ENCODE data around the gene NTM.

The NTM gene

DNA sequence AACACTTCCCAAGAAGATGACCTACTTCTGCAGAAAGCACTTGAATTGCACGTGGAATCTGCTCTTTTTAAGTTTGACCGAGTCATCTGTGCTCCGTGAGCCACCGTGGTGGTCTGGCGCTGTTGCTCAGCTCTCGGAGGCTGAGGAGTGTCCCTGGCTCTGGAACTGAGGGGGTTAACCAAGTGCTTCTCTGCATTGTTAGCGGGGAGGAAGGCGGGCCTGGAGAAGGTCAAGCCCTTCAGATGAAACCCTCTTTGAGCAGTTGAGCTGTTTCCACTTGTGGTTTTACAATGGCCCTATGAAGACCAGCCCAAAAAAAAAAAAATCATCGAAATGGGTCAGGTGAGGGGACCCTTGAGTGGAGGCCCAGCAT, 286.4 kb downstream of the NTM start:
- DNase-seq = no peak

DNA sequence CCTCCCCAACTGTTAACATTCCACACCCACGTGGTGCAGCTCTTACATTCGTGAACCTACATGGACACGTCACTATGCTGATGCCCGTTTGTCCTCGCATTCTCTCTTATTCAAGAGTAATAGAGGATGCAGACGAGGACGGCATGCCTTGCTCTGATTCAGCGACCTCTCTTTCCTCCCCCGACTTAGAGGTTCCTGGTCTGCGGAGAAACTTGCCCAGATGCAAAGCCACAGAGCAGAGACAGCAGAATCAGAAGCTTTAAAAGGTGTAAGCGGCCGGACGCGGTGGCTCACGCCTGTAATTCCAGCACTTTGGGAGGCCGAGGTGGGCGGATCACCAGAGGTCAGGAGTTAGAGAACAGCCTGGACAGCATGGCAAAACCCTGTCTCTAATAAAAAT, 288.0 kb downstream of the NTM start:
- DNase-seq = no peak

DNA sequence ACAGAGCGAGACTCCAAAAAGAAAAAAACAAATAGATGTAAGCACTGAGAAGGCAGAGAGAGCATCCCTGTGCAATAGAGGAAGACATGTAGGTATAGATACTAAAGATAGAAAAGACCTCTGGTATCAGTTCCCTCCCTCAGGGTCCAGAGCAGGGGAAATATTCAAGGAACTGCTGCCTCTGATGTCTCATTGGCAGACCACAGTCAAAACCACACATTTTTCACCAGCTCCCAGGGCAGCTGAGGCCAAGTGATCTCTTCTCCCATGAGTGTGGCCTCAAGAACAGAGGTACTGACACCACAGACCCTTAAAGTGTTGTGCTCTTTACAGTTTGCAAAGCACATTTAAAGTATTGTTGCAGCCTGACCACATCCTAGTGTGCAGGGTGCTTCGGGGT, 288.5 kb downstream of the NTM start:
- DNase-seq = no peak

DNA sequence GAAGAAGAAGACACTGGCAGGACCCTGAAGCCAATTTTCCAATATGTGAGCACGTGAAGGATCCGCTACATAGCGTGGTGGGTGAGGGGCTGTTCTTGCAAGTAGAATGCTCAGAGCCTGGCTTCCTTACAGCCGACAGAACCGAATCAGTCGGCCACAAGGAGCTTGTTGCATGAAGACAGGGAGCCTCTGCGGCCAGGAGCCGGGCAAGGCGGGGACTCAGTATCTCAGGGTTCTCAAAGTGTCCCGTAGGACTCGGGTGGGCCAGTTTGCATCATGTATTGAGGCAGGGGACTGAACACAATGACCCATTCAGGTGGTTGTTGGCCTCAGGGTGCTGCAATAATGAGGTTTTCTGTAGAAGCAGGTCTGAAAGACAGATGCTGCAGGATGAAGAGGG, 289.5 kb downstream of the NTM start:
- DNase-seq = no peak

DNA sequence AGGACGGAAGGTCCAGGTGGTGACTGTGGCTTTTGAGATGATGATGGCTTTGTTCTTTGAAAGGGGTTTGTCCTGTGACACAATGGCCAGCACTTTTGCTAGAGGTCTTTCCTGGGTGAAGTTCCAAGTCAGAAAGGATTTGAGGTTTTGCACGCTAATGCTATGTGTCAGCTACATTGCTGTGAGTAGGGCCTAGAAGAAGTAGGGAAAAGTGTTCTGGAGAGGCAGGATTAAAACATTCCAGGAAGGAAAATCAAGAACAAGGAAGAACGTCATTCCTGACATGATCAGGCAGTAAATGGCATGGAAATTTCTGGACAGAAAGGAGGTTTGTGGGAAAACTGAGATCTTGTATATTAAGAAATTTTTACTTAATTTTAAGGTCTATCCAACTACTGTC, 290.7 kb downstream of the NTM start:
- no peak for DNase-seq

DNA sequence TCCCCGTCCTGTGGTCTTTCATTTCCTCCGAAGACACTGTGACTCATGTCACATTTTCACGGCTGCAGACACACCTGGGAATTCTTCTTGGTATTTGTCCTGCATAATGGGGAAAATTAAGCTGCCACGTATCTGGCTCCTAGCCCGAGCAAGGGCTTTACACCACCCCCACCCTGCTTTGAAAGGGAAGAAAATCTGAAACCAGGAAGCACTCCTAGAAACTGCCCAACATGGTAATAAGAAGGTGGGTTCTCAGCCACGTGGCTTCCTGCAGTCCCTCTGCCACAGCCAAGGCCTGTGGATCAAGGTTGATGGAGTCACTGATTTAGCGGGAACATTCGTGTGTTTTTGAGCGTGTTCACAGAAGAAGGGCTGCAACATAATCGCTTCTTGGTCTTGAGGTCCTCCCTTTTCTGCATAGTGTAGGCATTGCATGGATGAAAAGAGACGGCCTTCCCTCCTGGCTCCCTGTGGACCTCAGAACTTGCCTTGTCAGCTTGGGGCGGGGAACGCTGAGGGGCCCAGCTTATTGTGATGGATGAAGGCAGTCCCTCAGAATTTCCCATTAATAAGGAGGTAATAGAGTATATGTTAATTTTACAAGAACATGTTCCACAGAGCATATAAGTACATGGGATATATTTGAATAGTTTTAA, 292.0 kb downstream of the NTM start:
- DNase-seq = no peak

DNA sequence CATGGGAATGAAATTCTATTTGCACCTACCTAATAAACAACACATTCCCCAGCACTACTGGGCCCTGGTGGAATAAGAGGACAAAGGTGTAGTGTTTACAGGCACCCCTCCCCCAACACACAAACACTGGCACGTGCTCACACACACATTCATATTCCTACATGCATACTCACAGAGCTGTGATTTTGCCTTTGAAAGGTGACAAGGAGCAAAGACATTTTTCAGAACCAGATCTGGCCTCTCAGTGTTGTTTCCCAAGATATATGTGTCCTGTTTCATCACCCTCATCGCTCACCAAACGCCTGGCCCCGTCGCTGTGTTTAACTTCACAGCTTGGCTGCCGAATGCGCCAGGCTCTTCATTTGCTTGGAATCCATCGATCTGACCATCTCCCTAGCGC, 292.6 kb downstream of the NTM start:
- DNase-seq = no peak

DNA sequence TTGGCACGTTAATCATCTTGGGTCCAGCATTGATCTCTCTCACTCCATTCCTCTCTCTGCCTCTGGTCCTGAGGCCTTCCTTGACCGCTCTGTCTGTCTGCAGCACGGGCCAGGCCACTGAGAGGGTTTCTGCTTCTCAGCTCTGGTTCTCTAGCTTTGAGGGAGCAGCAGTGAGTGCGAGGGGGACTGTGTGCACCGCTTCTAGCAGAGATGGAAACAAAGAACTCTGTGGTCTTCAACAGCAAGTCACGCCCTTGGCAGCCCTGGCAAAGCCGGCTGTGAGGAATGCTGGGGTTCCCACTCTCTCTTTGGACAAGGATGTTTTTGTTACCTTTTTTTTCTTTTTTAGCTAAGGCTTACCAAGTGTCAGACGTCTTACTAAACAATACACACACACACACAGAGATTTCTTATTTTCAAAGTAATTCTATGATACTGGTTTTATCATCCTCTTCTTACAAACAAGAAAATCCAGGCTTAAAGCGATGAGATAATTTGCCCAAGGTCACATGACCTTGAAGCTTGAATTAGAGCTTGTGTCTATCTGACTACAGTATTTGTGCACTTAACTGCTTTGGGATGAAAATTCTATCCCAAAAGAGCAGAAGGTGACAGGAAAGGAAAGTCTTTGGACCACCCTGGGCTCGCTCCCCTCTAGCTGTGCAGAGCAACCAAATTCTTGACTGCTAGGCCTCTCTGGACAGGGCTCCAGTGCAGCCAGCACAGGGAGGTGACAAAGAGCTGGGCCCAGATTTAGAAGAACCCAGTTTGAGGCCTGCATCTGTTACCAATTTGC, 293.2 kb downstream of the NTM start:
- DNase-seq = no peak

DNA sequence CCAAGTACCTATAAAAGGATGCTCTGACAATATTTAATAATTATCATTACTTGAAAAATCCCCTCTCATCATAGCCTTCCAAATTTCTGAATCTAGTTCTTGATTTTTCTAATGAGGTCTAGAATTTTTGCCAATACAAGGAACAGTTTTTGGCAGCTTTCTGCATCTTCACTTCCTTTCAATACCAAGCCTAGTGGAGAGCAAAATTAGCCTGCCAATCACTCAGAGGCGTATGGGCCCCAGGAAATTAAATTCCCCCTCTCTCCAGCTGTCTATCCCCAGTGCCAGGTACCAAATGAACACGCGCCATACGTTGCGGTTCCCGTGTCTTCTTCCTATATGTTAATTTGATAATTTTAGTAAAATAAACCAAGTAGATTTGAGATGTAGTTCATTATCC, 293.9 kb downstream of the NTM start:
- DNase-seq = no peak

DNA sequence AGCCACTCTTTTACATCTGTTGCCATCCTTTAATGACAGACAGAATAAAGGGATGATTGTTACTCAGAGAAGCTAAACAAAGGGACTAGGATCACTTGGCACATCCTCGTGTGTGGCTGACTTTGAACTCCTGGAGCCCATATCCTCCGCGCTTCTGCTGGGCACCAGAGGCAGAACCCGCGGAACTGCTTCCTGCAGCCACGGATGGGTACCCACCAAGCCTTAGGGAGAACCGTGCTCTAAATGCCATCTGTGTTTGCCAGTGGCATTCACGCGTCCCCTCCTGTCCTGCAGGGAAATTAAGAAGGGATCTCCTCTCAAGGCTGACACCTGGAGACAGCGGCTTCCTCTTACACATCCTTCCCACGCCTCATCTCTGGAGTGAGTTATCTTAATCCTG, 294.4 kb downstream of the NTM start:
- DNase-seq = no peak

DNA sequence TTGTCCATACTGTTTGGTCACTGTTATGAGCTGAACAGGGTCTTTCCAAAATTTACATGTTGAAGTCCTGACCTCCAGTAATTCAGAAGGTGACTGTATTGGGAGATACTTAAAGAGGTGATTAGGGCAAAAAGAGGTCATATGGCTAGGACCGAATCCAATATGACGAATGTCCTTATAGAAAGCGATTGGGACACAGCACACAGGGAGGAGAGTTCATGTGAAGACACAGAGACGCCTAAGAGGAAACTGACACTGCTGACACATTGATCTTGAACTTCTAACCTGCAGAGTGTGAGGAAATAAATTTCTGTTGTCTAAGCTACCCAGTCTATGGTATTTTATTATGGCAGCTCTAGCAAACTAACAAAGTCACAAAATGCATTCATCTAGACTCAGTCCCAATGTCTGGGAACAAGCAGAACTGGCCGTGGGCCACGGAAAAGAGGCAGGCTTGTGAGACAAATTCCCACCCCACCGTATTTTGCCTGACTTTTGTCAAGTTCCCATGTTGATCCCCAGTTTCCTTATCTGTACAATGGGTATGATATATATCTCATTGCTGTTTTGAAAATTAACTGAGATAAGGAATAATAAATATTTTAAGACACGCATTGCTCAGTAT, 295.0 kb downstream of the NTM start:
- DNase-seq = no peak

DNA sequence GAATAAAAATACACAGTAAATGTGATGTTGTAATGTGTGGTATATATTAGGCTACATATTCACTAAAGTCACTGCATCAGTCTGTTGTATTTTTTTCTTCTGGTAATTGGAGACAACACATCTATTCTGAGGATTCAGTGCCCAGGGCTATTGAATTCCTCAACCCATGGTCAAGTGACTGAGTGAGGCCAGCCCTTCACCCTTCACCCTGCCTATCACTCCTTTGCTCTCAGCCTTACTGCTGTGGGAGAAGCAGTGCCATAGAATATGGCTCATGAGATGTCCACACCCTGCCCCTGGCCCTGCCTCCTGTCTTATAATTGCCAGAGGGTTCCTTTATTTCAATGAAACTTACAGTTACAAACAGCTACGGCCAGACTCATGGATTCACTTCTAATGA, 295.6 kb downstream of the NTM start:
- no peak for DNase-seq

DNA sequence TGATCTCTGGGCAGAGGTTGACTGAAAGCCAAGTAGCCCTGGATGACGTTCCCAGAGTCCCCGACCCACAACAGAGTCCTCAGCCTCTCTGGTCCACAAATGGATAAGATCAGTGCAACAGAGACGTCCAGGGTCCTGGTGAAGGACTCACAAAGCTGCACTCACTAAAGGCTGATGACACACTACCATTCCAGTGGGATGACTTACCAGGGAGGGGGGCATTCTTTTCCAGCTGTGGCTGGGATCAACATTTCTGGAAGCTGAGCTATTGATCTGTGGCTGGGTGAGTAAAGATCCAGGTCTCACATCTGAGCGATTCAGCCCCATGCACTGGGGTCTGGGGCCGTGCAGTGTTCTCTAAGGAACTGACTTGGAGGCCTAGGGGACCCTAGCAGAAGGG, 296.2 kb downstream of the NTM start:
- DNase-seq = no peak

DNA sequence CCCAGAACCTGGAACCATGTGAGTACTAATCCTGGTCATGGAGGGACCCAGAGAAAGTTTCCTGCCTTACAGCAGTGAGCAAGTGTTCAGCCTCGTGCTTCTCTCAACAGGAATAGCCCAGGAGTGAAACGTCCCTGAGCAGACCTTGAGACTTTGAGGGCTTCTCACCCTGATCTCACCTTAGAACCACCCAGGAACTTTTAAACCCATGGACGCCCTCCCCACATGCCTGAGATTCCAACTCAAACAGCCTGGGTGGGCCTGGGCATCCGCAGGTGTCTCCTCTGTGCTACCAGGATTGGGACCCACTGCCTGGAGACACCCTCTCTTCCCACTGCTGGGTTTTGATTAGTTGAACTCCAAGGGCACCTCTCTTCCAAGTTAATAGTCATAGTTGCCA, 297.2 kb downstream of the NTM start:
- no peak for DNase-seq

DNA sequence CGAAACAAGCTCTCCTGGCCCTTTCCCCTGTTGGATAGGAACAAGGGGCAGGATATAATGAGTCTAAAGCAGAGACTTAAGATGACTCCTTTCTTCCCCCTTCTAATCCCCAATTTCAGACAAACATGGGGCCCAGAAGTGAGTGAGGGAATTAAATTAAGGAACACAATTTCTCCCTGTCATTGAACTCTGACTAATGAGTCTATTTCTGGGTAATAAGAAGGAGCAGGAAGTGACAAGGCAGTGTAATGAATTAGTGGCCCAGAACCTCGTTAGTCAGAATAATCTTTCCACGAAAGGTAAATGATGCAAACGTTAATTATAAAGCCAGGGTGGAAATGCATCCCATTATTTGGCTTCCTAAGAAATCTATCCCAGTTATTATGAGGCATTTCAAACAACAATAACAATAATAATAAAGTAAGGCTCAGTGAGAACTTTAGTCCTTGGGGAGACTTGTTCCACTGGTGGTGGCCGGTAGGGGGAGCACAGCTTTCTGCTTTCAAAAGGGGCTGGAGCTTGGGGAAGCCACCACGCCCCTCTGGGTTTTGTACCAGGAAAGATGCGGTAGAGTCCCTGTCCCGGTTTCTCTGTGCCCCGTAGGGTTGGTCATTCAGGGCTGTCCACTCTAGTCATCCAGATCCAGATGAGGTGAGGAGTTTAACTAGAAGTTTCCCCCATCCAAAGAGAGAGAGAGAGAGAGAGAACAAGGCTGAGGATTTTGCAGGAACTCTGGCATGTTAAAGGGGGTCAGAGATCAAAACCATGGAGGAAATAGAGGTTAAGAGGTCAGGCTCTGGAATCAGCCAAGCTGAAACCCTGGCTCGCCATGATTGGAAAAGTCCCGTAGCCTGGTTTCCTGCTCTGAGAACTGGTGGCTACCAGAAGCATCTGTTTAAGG, 298.3 kb downstream of the NTM start:
- no peak for DNase-seq

DNA sequence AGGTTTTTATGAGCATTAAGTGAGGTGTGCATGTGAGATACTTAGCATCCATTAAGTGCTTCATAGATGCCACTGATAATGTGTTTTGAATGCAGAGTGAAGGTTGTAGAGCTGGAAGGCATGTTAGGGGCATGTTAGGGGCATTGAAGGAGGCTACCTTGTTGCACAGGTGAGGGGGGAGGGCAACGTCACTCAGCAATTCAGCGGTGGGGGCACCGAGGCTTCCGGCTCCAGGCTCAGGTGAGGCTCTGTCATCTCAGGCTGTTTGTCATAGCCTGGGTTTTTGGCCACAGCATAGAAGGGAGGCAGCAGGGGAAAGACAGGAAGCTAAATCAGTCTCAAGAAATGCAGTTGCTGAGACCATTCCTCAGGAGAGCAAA, 299.0 kb downstream of the NTM start:
- DNase-seq = no peak

DNA sequence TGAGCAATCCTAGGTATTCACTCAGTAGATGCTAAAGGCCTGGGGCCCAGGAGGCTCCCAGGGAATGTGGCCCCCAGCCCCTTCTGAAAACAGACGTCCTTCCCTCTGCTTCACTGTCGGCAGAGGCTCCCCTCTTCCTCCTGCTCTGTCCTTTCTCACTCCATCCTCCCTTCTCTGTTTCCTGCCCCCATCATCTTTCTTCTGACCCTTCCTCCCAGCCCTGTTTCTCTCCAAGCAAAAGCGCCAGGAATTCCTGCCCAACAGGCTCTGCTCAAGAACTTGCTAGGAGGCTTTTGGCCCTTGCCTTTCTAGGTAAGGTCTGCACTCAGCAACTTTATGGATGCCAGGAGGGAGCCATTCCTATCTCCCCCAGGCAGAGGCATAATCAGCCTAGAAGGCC, 300.5 kb downstream of the NTM start:
- DNase-seq = no peak

DNA sequence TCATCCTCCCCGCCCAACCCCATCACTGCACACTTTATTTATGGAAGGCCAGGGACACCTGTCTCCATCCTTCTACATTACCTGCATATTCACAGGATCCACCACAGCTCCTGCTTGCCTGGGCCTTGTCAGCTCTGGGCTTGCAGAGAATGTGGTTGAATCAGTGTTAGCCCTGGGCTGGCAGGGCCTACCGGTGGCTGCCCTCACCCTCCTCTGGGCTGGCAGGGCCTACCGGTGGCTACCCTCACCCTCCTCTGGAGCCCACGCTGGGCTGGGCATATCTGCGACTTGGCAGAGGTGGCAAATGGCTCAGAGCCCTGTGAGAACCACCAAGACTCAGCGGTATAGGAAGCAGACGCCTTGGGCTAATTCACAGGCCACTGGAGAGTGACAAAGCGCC, 300.9 kb downstream of the NTM start:
- no peak for DNase-seq

DNA sequence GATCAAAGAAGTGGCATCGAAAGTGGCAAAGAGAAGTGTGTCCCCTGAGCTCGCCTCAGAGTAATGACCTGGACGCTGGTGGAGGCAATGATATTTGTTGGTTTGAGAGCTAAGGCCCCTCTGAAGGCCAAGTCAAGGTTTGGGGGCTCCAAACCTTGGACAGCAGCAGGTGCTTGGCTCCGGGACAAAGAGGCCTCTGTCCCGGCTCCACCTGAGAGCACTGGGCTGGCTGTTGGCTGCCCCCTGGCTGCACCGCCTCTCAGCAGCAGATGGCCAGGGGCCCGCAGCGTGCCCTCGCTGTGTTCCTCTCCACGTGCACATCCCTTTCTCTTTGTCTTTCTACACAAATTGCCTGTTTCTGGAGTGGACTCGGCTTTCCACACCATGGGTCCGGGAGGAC, 301.3 kb downstream of the NTM start:
- no peak for DNase-seq

DNA sequence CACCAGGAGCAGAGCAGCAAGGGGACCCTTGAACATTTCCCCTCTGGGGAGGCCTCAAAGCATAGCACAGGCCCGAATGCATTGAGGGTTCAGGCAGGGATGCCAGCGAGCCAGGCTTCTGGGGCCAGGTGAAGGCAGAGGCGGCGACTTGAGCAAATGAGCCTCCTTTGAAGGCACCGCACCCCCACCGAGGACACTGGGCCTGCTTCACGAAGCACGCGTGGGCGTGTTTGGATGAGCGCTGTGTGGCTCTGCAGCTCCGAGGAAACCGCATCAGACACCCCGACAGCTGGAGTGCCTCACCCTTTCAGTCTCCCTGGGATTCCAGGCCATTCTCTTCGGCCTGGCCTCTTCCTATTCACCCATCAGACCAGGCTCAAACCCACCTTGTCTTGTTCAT, 301.8 kb downstream of the NTM start:
- DNase-seq = no peak

DNA sequence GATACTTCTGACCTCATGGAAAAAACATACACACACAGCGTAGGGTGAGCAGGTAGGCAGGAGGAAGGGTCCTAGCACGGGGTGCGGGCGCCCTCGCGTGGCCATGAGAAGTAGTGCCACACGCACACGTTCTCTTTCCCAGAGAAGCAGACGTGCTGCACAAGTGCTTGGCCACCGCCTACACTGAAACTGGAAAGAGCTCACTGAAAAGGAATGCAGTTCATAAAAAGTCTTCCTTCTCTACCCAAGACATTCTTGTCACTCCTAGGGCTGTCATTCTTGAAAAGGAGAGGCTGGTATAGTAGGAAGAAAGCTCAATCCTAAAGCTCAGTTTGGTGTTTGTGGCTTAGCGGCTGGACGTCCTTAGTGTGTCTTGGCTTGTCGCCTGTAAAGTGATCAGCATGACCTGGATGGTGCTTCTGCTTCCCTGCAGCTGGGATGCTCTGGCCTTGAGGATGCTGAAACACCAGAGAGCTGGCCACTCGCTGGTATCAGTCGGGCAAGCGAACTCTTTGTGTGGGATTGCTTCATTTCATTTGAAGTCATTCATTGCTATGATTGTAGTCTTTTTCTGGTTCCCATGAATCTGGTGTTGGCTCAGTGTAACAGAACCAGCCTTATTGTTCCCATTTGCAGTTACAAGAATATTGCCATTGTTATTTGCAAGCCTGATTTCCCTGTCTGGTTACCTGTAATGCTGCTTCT, 303.8 kb downstream of the NTM start:
- DNase-seq = no peak

DNA sequence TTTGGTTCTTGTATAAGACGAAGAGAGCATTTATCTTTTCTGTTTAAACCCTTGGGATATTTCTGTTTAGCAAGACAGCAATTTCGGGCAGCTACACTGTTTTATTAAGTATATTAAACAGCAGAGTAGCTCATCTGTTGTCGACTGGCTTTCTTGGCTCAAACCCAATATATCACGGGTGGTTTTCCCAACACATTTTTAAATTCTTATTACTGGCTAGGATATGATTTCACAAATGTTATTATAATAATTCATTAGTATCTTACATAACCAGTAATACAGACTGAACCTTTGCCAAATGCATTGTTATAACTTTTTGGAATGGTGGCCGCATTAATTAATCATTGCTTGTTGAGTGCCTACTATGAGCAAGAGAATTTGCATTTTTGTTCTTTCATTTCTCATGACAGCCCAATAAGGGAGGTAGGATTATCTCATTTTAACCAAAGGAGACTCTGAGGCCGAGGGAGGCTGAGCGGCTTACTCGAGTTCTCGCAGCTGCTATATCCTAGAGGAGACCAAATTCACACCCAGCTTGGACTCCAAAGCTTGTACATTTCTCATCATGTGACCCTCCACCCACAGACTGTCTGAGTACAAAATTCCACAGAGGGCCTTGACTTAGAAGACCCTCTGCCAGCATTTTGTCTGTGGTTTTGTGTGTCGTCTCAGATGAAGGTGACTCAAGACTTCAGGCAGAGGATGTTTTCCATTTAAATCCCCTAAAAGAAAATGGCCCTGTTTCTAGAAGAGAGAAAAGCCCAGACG, 304.9 kb downstream of the NTM start:
- DNase-seq = no peak

All from NCI-H2171 (cell line).